IPS-18c (cell line): ENCODE measurements around the gene ACAN.

ENCODE experiments used
- H3K4me3 ChIP-seq: 2 replicates; pipeline ENCODE4 v1.7.0; 2013; ENCODE audit warnings: low read depth, mild to moderate bottlenecking, low read length, moderate library complexity; ENCODE audit not compliant: insufficient read depth
- H3K9me3 ChIP-seq: one replicate; pipeline ENCODE4 v1.6.1; 2013; ENCODE audit warnings: mild to moderate bottlenecking, low read length, moderate library complexity; ENCODE audit not compliant: control insufficient read depth, insufficient read depth

The ACAN gene

DNA sequence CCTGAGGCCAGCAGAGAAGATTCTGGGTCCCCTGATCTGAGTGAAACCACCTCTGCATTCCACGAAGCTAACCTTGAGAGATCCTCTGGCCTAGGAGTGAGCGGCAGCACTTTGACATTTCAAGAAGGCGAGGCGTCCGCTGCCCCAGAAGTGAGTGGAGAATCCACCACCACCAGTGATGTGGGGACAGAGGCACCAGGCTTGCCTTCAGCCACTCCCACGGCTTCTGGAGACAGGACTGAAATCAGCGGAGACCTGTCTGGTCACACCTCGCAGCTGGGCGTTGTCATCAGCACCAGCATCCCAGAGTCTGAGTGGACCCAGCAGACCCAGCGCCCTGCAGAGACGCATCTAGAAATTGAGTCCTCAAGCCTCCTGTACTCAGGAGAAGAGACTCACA lies 55.7 kb downstream of the ACAN start:
- H3K9me3 ChIP-seq = peaks cover 9% of the 10 kb centered on the region
- H3K4me3 ChIP-seq = no peak overlapping the region

- H3K4me3 ChIP-seq = no peak overlapping the region
- H3K9me3 ChIP-seq = peaks cover 6% of the 10 kb centered on the region
These were observed 56.3 kb downstream of the ACAN start for GRCh38 chr15:88859550-88859949.

- peaks cover 5% of the 10 kb centered on the region for H3K9me3 ChIP-seq
- H3K4me3 ChIP-seq = no peak overlapping the region
These were observed 57.0 kb downstream of the ACAN start for GRCh38 chr15:88860212-88860611.

- H3K9me3 ChIP-seq = peaks cover under 1% of the 10 kb centered on the region
- no peak overlapping the region for H3K4me3 ChIP-seq
These were observed 60.2 kb downstream of the ACAN start for GRCh38 chr15:88863412-88863811.

- Histone ChIP-seq H3K9me3 (no peaks in the 10 kb centered on the region), H3K4me3 (no peak overlapping the region)
These were observed 61.7 kb downstream of the ACAN start for GRCh38 chr15:88864861-88865497.

- Histone ChIP-seq H3K4me3 (no peak overlapping the region), H3K9me3 (no peaks in the 10 kb centered on the region)
These were observed 62.4 kb downstream of the ACAN start for GRCh38 chr15:88865498-88866099.

DNA sequence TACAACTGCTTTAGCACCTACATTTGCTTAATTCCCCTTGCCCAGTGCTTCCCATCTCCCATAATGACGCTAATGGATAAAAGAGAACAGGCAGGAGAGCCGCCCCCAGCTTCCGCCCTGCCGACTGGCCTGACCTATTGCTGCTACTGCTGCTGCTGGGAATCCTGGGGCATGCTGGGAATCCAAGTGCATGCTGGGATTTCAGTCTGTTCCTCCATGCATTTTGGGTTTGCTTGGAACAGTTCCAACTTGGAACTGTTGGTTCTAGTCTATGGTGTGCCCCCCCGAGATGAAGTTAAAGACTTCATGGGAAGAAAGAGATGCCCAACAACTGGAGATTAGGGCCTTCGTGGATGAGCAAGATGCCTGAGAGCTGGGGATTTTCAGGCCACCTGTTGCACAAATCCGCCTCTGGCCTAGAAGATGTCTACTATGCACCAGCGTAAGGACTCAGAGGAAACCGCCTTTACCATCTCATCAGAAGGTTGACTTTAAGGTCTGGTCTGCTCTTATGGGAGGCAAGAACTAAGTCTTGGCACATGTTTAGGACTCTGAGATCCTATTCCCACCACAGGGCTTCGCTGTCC lies 63.2 kb downstream of the ACAN start:
- H3K9me3 ChIP-seq = no peaks in the 10 kb centered on the region
- no peak overlapping the region for H3K4me3 ChIP-seq

- Histone ChIP-seq H3K9me3 (no peaks in the 10 kb centered on the region), H3K4me3 (no peak overlapping the region)
These were observed 68.1 kb downstream of the ACAN start for GRCh38 chr15:88871313-88871712.

- Histone ChIP-seq H3K9me3 (no peaks in the 10 kb centered on the region), H3K4me3 (no peak overlapping the region)
These were observed 68.9 kb downstream of the ACAN start for GRCh38 chr15:88872106-88872505.

GRCh38 chr15:88872706-88873105 lies 69.5 kb downstream of the ACAN start:
- no peak overlapping the region for H3K4me3 ChIP-seq

DNA sequence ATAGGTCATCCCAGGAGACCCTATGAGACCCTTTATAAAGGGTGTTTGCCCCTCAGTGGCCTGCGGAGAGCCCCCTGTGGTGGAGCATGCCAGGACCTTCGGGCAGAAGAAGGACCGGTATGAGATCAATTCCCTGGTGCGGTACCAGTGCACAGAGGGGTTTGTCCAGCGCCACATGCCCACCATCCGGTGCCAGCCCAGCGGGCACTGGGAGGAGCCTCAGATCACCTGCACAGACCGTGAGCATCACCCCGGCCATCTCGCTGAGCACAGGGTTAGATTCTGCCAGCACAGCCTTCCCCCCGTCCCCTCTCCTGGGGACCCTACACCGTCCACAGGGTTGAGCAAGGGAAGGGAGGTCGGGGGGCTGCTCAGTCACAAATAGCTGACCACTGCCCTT lies 70.5 kb downstream of the ACAN start:
- H3K4me3 ChIP-seq = no peak overlapping the region

More at GRCh38 chr15:88872706-88873105, 69.5 kb downstream of the ACAN start:
- no peaks in the 10 kb centered on the region for H3K9me3 ChIP-seq

GRCh38 chr15:88874275-88874674 lies 71.0 kb downstream of the ACAN start:
- Histone ChIP-seq H3K9me3 (no peaks in the 10 kb centered on the region), H3K4me3 (no peak overlapping the region)

More for the DNA sequence above, 70.5 kb downstream of the ACAN start:
- no peaks in the 10 kb centered on the region for H3K9me3 ChIP-seq

GRCh38 chr15:88874684-88875083 lies 71.4 kb downstream of the ACAN start:
- Histone ChIP-seq H3K4me3 (no peak overlapping the region), H3K9me3 (no peaks in the 10 kb centered on the region)

GRCh38 chr15:88876573-88876972 lies 73.3 kb downstream of the ACAN start:
- H3K9me3 ChIP-seq = no peaks in the 10 kb centered on the region
- no peak overlapping the region for H3K4me3 ChIP-seq

- Histone ChIP-seq H3K4me3 (no peak overlapping the region), H3K9me3 (no peaks in the 10 kb centered on the region)
These were observed 74.2 kb downstream of the ACAN start for GRCh38 chr15:88877415-88877814.

DNA sequence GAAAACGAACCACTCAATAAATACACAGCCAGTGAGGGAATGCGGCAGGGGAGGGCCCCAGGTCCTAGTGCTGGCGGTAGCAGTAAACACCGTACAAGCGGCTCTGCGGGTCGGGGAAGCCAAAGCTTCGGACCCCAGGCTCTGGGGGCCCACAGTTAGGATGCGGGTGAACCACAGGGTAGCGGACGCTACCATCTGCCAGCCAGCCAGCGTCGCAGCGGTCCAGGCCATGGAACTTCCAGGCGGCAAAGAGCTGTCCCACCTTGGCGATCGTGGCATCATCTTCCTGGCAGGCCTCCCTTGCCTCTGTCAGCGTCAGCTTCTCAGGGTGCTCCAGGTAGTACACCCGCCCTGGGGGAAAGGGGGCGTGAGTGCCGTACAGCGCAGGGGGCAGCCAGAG lies 74.7 kb downstream of the ACAN start:
- H3K4me3 ChIP-seq = no peak overlapping the region
- no peaks in the 10 kb centered on the region for H3K9me3 ChIP-seq

- Histone ChIP-seq H3K9me3 (no peaks in the 10 kb centered on the region), H3K4me3 (no peak overlapping the region)
These were observed 75.5 kb downstream of the ACAN start for GRCh38 chr15:88878720-88879184.

- no peaks in the 10 kb centered on the region for H3K9me3 ChIP-seq
- H3K4me3 ChIP-seq = no peak overlapping the region
These were observed 77.9 kb downstream of the ACAN start for GRCh38 chr15:88880944-88881740.
